WTC11 (cell line): ENCODE results near the gene EME2.

ENCODE experiments used
- AFF4 ChIP-seq: sonication (generic); formaldehyde crosslinking; IDR thresholded peaks from 2 replicates; pipeline ENCODE4 v1.8.1; 2023; ENCODE audit warnings: mild to moderate bottlenecking, missing genetic modification reagents, borderline replicate concordance
- CTCF ChIP-seq: fragments of 200-600 bp; IDR thresholded peaks from 2 replicates; pipeline ENCODE4 v1.8.0; 2022; ENCODE audit warnings: antibody characterized with exemption
- NFYB ChIP-seq: sonication (generic); formaldehyde crosslinking; conservative IDR thresholded peaks from 2 replicates; pipeline ENCODE4 v1.8.0; 2022; ENCODE audit warnings: low read depth, missing genetic modification reagents
- NR2C2 ChIP-seq: sonication (generic); formaldehyde crosslinking; IDR thresholded peaks from 2 replicates; pipeline ENCODE4 v1.8.0; 2022; ENCODE audit warnings: mild to moderate bottlenecking, missing genetic modification reagents
- ZNF138 ChIP-seq: sonication (generic); formaldehyde crosslinking; conservative IDR thresholded peaks from 2 replicates; pipeline ENCODE4 v1.8.1; 2022; ENCODE audit warnings: mild to moderate bottlenecking, moderate library complexity, missing genetic modification reagents

- TF ChIP-seq NFYB, result no peak
- TF ChIP-seq CTCF, result no peak; the same call in 1 of the 2 replicates
- no peak for TF ChIP-seq AFF4 (CRISPR knock-in tag)
- TF ChIP-seq NR2C2 (CRISPR knock-in tag), result no peak
- no peak for TF ChIP-seq ZNF138 (CRISPR knock-in tag)
Observed at GRCh38 chr16:1812732-1813163, 40.1 kb downstream of the EME2 start.
